ENCODE measurements around the gene DCAF12L1. TPM values are rescaled to one million over a fixed set of nuclear protein-coding genes. Genes with fewer than 3 reads are reported as not detected.

DCAF12L1 gene
- total RNA-seq: not detected in 2 replicates

GRCh38 chrX:126552313-126553022 lies at the start of gene DCAF12L1:
DCAF12L1 (minus strand) TSS chrX:126552814; CDS start chrX:126552608, 206 bp downstream.

Small RNA genes within 50 kb of the gene (small RNA-seq; reads per million reads assigned to genes)
- not detected for gene Z69908.1
